Measurements from ENCODE around the gene MMP1. TPM values are rescaled to one million over a fixed set of nuclear protein-coding genes. Genes with fewer than 3 reads are reported as not detected.

The MMP1 gene
- total RNA-seq, 6 experiments from 2014 or later, result 523 to 1,218 (median 1,082) TPM

- Mint-ChIP-seq H3K27ac (no peak overlapping the region), H3K4me1 (ENCODE audit: low read depth) (peaks cover 42% of the 10 kb centered on the region), H3K36me3 (ENCODE audit: low read depth) (peaks cover 5% of the 10 kb centered on the region; the same call in 1 of the 2 replicates), H3K9me3 (no peaks in the 10 kb centered on the region), H3K27me3 (ENCODE audit: insufficient read depth) (no peaks in the 10 kb centered on the region; the same call in 1 of the 2 replicates), H3K4me3 (no peak overlapping the region)
- no peak for TF ChIP-seq CTCF (IDR thresholded peaks at IDR 0.05)
- no peak for DNase-seq
Observed at GRCh38 chr11:102837646-102838045, 39.7 kb upstream of the MMP1 start.

GRCh38 chr11:102837156-102837555 lies 39.2 kb upstream of the MMP1 start:
- no peak overlapping the region for H3K4me3 Mint-ChIP-seq
- no peak overlapping the region; the same call in 1 of the 2 replicates for H3K27ac Mint-ChIP-seq
- DNase-seq, result no peak
- peaks cover 5% of the 10 kb centered on the region; the same call in 1 of the 2 replicates for H3K36me3 Mint-ChIP-seq (ENCODE audit: low read depth)
- H3K4me1 Mint-ChIP-seq (ENCODE audit: low read depth), result peaks cover 41% of the 10 kb centered on the region
- no peaks in the 10 kb centered on the region for H3K9me3 Mint-ChIP-seq
- H3K27me3 Mint-ChIP-seq (ENCODE audit: insufficient read depth), result no peaks in the 10 kb centered on the region; the same call in 1 of the 2 replicates
- TF ChIP-seq CTCF (IDR thresholded peaks at IDR 0.05), result no peak

GRCh38 chr11:102836290-102836875 lies 38.4 kb upstream of the MMP1 start:
- Mint-ChIP-seq H3K4me3 (no peak overlapping the region), H3K27ac (no peak overlapping the region)

GRCh38 chr11:102833731-102834130 lies 35.8 kb upstream of the MMP1 start:
- H3K4me3 Mint-ChIP-seq, result no peak overlapping the region; the same call in 1 of the 2 replicates
- TF ChIP-seq CTCF (IDR thresholded peaks at IDR 0.05), result no peak
- no peaks in the 10 kb centered on the region for H3K9me3 Mint-ChIP-seq
- no peak overlapping the region for H3K27ac Mint-ChIP-seq
- H3K27me3 Mint-ChIP-seq (ENCODE audit: insufficient read depth), result no peaks in the 10 kb centered on the region
- no peak for DNase-seq
- peaks cover 64% of the 10 kb centered on the region for H3K4me1 Mint-ChIP-seq (ENCODE audit: low read depth)
- no peaks in the 10 kb centered on the region for H3K36me3 Mint-ChIP-seq (ENCODE audit: low read depth)

More at GRCh38 chr11:102836290-102836875, 38.4 kb upstream of the MMP1 start:
- TF ChIP-seq CTCF (IDR thresholded peaks at IDR 0.05), result no peak
- peaks cover 5% of the 10 kb centered on the region; the same call in 1 of the 2 replicates for H3K36me3 Mint-ChIP-seq (ENCODE audit: low read depth)
- peak; percentile 59 for DNase-seq
- no peaks in the 10 kb centered on the region for H3K9me3 Mint-ChIP-seq
- H3K27me3 Mint-ChIP-seq (ENCODE audit: insufficient read depth), result no peaks in the 10 kb centered on the region; the same call in 1 of the 2 replicates
- H3K4me1 Mint-ChIP-seq (ENCODE audit: low read depth), result peaks cover 42% of the 10 kb centered on the region

- DNase-seq, result no peak
- no peak for TF ChIP-seq CTCF (IDR thresholded peaks at IDR 0.05)
- H3K27me3 Mint-ChIP-seq (ENCODE audit: insufficient read depth), result no peaks in the 10 kb centered on the region
- no peaks in the 10 kb centered on the region for H3K9me3 Mint-ChIP-seq
- 0 out of 2 replicates have a peak overlapping the region, but pooled peaks have one; percentile 84 for H3K27ac Mint-ChIP-seq
- H3K4me1 Mint-ChIP-seq (ENCODE audit: low read depth), result peaks cover 64% of the 10 kb centered on the region
- no peaks in the 10 kb centered on the region for H3K36me3 Mint-ChIP-seq (ENCODE audit: low read depth)
- peak overlapping the region; percentile 93 for H3K4me3 Mint-ChIP-seq
Observed at GRCh38 chr11:102832612-102833011, 34.7 kb upstream of the MMP1 start.

Data from HFFc6 (cell line).